ENCODE results near the gene CPN2. TPM values are rescaled to one million over a fixed set of nuclear protein-coding genes. Genes with fewer than 3 reads are reported as not detected.

Gene CPN2
- polyA plus RNA-seq, 3 donors, result 0.11 to 0.69 (median 0.65) TPM

GRCh38 chr3:194315088-194315964, 35.8 kb downstream of the CPN2 start:
- DNase-seq (ENCODE audit: low read depth in 3 of 3, low spot score in 2 of 3), result no peak

- no peak for DNase-seq (ENCODE audit: low read depth in 3 of 3, low spot score in 2 of 3)
Measured at GRCh38 chr3:194314388-194315068, 36.6 kb downstream of the CPN2 start.

- no peak for DNase-seq (ENCODE audit: low read depth in 3 of 3, low spot score in 2 of 3)
Measured at GRCh38 chr3:194313560-194314387, 37.4 kb downstream of the CPN2 start.

- DNase-seq (ENCODE audit: low read depth in 3 of 3, low spot score in 2 of 3), result no peak
Measured at GRCh38 chr3:194312743-194313281, 38.3 kb downstream of the CPN2 start.

- no peak for DNase-seq (ENCODE audit: low read depth in 3 of 3, low spot score in 2 of 3)
Measured at GRCh38 chr3:194312186-194312742, 38.9 kb downstream of the CPN2 start.

GRCh38 chr3:194311000-194311399, 40.1 kb downstream of the CPN2 start:
- no peak for DNase-seq (ENCODE audit: low read depth in 3 of 3, low spot score in 2 of 3)

- no peak for DNase-seq (ENCODE audit: low read depth in 3 of 3, low spot score in 2 of 3)
Measured at GRCh38 chr3:194310060-194310835, 40.9 kb downstream of the CPN2 start.

- no peak for DNase-seq (ENCODE audit: low read depth in 3 of 3, low spot score in 2 of 3)
Measured at GRCh38 chr3:194308601-194309449, 42.3 kb downstream of the CPN2 start.

GRCh38 chr3:194307849-194308248, 43.3 kb downstream of the CPN2 start:
- DNase-seq (ENCODE audit: low read depth in 3 of 3, low spot score in 2 of 3), result no peak

GRCh38 chr3:194306771-194307640, 44.1 kb downstream of the CPN2 start:
- DNase-seq (ENCODE audit: low read depth in 3 of 3, low spot score in 2 of 3), result no peak

- DNase-seq (ENCODE audit: low read depth in 3 of 3, low spot score in 2 of 3), result no peak
Measured at GRCh38 chr3:194306109-194306686, 44.9 kb downstream of the CPN2 start.

- DNase-seq (ENCODE audit: low read depth in 3 of 3, low spot score in 2 of 3), result no peak
Measured at GRCh38 chr3:194305356-194306108, 45.6 kb downstream of the CPN2 start.

GRCh38 chr3:194304186-194304917, 46.8 kb downstream of the CPN2 start:
- DNase-seq (ENCODE audit: low read depth in 3 of 3, low spot score in 2 of 3), result no peak

GRCh38 chr3:194303749-194304148, 47.4 kb downstream of the CPN2 start:
- no peak for DNase-seq (ENCODE audit: low read depth in 3 of 3, low spot score in 2 of 3)

GRCh38 chr3:194301730-194302129, 49.4 kb downstream of the CPN2 start:
- no peak for DNase-seq (ENCODE audit: low read depth in 3 of 3, low spot score in 2 of 3)

GRCh38 chr3:194300936-194301335, 50.2 kb downstream of the CPN2 start:
- DNase-seq (ENCODE audit: low read depth in 3 of 3, low spot score in 2 of 3), result no peak
